Prostate gland (tissue), 2 donors: ENCODE results near the gene IGLL5. TPM values are rescaled to one million over a fixed set of nuclear protein-coding genes. Genes with fewer than 3 reads are reported as not detected.

Experiments used
- DNase-seq: peaks from one replicate; pipeline ENCODE4 v3.0.0-alpha.2; 2019; ENCODE audit warnings: low spot score
- H3K27ac ChIP-seq, 2 donors: fragments of 200-600 bp; sonication (generic); 2 replicates each; pipeline ENCODE4 v1.5.1; 2017 to 2019
- H3K27me3 ChIP-seq: fragments of 200-600 bp; sonication (generic); replicated peaks from 2 replicates; pipeline ENCODE4 v1.5.1; 2019; ENCODE audit not compliant: insufficient read depth
- H3K36me3 ChIP-seq, 2 donors: fragments of 200-600 bp; sonication (generic); 1 replicate in 1 of 2; 2 replicates in 1 of 2; pipeline versions ENCODE4 v1.5.1 to v1.8.1; 2017 to 2019
- H3K4me1 ChIP-seq: fragments of 200-600 bp; sonication (generic); replicated peaks from 2 replicates; pipeline ENCODE4 v1.5.1; 2019
- H3K4me3 ChIP-seq, 2 donors: fragments of 200-600 bp; sonication (generic); 2 replicates each; pipeline ENCODE4 v1.5.1; 2017 to 2019
- H3K9me3 ChIP-seq: fragments of 200-600 bp; sonication (generic); 2 replicates; pipeline ENCODE4 v1.5.1; 2017
- CTCF ChIP-seq, 4 experiments: fragments of 200-600 bp in 2 of 4; fragments of 450-650 bp in 2 of 4; sonication (generic) in 2 of 4; IDR thresholded peaks; 1 replicate in 3 of 4; 2 replicates in 1 of 4; pipeline ENCODE4 v1.5.1; 2016 to 2019; ENCODE audit warnings: antibody characterized with exemption in 4 of 4, mild to moderate bottlenecking in 2 of 4, moderate library complexity in 2 of 4
- POLR2A ChIP-seq: fragments of 450-650 bp; IDR thresholded peaks from one replicate; pipeline ENCODE4 v1.6.1; 2016; ENCODE audit warnings: antibody characterized with exemption, mild to moderate bottlenecking
- POLR2AphosphoS5 ChIP-seq: sonication (generic); formaldehyde crosslinking; IDR thresholded peaks from one replicate; pipeline ENCODE4 v1.6.1; 2017; ENCODE audit warnings: antibody characterized with exemption
- WGBS: methylation state at CpG from one replicate; pipeline ENCODE4 v1.1.5; 2018; 5-methylcytosine and 5-hydroxymethylcytosine counted together
- intact Hi-C: fragments of 100-400 bp; cut with DNase I; formaldehyde crosslinking; loops from one replicate; pipeline ENCODE4 v1.14.2; 2022
- total RNA-seq, 2 donors: library from RNA; depleted of rRNA; stranded (reverse); fragments of >200 nt; gene quantifications; one replicate each; pipeline ENCODE4 v1.1.0, GENCODE V29; 2016

IGLL5 gene
- total RNA-seq, 2 donors from 2014 or later: not detected

GRCh38 chr22:22867996-22868715, 19.5 kb upstream of the IGLL5 start:
- TF ChIP-seq POLR2A (no peak), POLR2AphosphoS5 (no peak), CTCF (IDR thresholded peaks at IDR 0.05) (no peak)
- no peak for DNase-seq
- Histone ChIP-seq H3K27ac (no peak overlapping the region), H3K4me3 (no peak overlapping the region), H3K4me1 (no peaks in the 10 kb centered on the region), H3K27me3 (peaks cover 3% of the 10 kb centered on the region), H3K36me3 (no peaks in the 10 kb centered on the region), H3K9me3 (no peaks in the 10 kb centered on the region)
- intact Hi-C loops: no loop called here
- WGBS: 85% methylated on average over 6 of the region's 6 CpGs

GRCh38 chr22:22870577-22871404, 16.8 kb upstream of the IGLL5 start:
- Histone ChIP-seq H3K9me3 (no peaks in the 10 kb centered on the region), H3K36me3 (no peaks in the 10 kb centered on the region), H3K27me3 (peaks cover 3% of the 10 kb centered on the region), H3K4me3 (no peak overlapping the region), H3K27ac (no peak overlapping the region), H3K4me1 (no peaks in the 10 kb centered on the region)
- TF ChIP-seq POLR2AphosphoS5 (no peak), CTCF (IDR thresholded peaks at IDR 0.05) (no peak), POLR2A (no peak)
- intact Hi-C loops: no loop called here
- DNase-seq: no peak
- WGBS: 70% methylated on average over 8 of the region's 8 CpGs

GRCh38 chr22:22871536-22872278, 15.9 kb upstream of the IGLL5 start:
- H3K27ac ChIP-seq: no peak overlapping the region
- H3K27me3 ChIP-seq: peaks cover 3% of the 10 kb centered on the region
- 95% methylated on average over 10 of the region's 10 CpGs for WGBS
- no peaks in the 10 kb centered on the region for H3K9me3 ChIP-seq
- TF ChIP-seq CTCF (IDR thresholded peaks at IDR 0.05) (no peak), POLR2AphosphoS5 (no peak), POLR2A (no peak)
- H3K4me1 ChIP-seq: no peaks in the 10 kb centered on the region
- no peak for DNase-seq
- no peaks in the 10 kb centered on the region for H3K36me3 ChIP-seq
- intact Hi-C loops: no loop called here
- H3K4me3 ChIP-seq: no peak overlapping the region

- DNase-seq: no peak
- Histone ChIP-seq H3K36me3 (no peaks in the 10 kb centered on the region), H3K9me3 (no peaks in the 10 kb centered on the region), H3K27me3 (no peaks in the 10 kb centered on the region), H3K4me1 (no peaks in the 10 kb centered on the region), H3K27ac (no peak overlapping the region), H3K4me3 (no peak overlapping the region)
- TF ChIP-seq POLR2AphosphoS5 (no peak), POLR2A (no peak), CTCF (IDR thresholded peaks at IDR 0.05) (no peak)
- intact Hi-C loops: no loop called here
- WGBS: 88% methylated on average over 8 of the region's 8 CpGs
These were observed 14.6 kb upstream of the IGLL5 start for GRCh38 chr22:22872722-22873708.
